SKM-1 (cell line): ENCODE data around the gene GET3.

Source experiments
- DNase-seq: peaks from one replicate; lab custom pipeline; 2025; ENCODE audit not compliant: unreplicated experiment; lab: John Stamatoyannopoulos, UW

GET3 gene

DNA sequence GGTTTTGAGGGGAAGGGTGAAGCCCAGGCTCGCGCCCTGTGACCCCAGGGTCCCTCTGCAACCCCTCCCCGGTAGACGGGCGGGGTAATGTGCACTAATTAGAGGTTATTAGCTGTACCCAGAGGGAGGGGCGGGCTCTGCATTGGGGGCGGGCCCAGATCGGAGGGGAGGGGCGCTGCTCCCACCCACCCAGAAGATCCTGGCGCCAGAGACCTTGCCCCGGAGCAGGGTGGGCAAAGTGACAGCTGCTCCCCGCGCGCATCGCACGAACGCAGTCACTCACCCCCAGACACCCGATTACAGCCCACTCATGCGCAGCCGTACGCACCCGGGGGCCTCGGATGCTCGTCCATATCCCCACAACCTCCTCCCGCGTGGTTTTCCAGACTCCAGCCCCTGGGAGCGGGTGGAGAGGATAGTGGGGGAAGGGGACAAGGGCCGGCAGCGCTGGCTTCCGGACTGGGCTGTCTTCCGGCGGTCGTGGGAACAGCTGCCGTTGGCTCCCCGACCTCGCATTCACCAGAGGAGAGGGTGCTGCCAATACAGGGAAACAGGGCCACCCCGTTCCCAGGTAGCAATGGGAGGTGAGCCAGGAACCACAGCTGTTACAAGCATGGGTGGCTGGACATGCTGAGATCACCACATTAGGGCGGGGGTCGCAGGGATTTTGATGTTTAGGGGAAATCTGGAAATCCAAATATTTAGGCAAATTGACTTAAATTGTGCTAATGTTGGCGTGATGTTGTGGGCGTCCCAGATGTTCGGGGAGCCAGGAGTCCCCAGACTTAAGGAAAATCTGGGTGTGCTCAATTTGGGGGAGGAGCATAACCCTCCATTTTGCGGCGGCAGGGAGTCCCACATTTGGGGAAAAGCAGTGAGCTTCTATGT, 41.0 kb downstream of the GET3 start:
- no peak for DNase-seq

DNA sequence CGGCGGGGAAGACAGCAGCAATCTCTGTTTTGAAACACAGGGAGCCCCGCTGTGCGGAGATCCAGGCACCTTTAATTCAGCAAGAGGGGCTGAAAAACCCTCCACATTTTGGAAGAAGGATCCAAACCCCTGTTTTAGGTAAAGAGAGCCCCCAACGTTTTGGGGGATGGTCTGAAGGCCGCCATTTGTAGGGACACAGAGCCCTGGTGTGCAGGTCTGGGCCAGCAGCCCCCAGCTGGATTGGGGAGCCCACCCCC, 41.5 kb downstream of the GET3 start:
- no peak for DNase-seq

DNA sequence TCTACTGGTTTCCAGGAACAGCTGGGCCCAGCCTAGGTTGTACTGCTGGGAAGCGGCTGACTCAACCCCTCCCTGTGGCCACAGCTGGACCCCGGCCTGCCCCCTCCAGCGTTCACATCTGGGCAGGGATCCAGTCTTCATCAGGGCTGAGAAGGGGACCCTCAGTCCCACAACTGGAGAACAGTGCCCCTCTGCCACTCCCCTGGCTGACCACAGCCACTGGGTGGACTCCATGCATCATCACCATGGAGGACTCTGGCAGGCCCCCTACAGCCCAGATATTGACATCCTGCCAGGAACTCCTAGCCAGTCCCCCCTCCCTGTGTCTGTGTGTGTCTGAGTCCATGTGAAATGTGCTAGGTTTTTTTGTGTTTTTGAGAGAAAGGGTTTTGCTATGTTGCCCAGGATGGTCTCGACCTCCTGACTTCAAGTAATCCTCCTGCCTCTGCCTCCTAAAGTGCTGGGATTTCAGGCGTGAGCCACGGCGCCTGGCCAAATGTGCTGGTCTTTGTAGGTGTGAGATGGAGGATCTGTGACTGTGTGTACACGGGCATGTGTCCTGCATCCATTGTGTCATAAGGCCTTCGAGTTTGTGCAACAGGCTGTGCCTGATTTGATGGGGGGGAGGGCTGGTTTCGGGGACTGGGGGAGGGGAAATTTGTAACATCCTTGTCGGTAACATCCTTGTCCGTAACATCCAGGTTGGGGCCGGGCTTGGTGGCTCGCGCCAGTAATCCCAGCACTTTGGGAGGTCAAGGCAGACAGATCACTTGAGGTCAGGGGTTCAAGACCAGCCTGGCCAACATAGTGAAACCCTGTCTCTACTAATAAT, 42.1 kb downstream of the GET3 start:
- DNase-seq, result no peak

DNA sequence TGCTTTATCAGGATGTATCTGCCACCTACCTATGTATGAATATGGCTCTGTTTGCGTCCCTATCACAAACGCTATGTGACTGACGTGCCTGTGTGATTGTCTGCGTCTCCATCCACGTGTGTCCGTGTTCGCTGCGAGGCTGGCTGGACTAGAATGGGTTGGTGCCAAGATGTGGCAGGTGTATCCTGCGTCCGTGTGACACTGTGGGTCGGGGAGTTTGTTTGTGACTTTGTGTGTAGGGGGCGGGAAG, 44.8 kb downstream of the GET3 start:
- DNase-seq, result no peak

DNA sequence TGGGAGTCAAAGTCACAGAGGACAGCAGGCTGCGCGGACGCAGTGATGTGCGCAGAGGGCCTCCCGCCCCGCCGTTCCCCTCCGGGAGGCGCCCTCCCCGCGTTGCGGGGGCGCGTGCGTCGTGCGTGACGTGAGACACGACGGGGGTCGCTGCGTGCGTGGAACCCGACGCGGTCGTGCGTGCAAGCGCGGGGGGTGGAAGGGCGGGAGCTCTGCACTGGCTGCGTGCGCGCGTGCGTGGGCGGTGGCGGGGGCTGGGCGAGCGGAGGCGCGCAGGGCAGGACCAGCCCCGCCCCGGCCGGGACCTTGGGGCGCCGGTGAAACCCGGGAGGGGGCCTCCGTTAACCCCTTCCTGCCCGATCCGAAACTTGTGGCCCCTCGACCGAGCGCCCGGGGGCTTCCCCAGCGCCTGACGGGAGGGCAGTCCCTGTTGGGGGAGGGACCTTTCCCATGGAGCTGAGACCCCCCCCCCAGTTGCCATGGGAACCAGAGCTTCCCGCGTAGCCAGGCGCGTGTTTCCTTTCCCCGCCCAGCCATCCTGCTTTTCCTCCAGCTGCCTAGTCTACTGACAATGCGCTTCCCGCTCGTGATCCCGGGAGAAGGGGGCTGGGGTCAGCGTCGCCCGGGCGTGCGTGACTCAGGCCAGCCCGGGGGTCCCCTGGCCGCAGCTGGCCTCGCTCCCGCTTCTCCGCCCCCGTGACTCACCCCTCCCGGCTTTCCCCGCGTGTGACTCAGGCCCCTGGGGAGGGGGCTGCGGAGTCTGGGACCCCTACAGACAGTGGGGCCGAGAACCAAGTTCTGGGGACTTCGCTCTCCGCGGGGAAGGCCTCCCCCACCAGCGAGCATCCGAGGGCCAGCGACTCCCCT, 45.4 kb downstream of the GET3 start:
- no peak for DNase-seq

DNA sequence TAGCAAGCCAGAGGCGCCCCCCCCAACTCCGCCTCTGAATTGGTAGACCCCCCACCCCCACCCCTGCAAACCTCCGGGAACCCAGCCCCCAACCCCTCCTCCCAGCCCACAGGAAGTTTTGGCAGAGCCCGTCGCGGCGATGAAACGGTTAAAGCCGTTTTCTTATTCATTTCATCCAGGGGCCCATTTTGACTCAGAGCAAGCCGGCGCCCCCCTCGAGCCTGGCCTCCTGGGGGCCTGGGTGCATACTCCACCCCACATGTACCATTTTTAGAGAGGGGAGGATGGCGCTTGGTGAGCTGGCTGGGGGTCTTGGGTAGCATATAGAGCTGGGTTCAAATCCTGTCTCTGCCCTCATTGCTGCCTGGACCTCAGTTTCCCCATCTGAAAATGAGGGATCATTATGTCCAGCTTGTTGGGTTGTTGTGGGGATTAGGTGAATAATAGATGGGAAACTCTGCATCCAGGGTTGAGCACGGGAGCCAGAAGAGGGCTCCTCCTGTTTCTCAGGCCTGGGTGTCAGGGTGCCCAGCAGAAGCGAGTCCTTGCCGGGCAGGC, 46.1 kb downstream of the GET3 start:
- DNase-seq, result no peak

DNA sequence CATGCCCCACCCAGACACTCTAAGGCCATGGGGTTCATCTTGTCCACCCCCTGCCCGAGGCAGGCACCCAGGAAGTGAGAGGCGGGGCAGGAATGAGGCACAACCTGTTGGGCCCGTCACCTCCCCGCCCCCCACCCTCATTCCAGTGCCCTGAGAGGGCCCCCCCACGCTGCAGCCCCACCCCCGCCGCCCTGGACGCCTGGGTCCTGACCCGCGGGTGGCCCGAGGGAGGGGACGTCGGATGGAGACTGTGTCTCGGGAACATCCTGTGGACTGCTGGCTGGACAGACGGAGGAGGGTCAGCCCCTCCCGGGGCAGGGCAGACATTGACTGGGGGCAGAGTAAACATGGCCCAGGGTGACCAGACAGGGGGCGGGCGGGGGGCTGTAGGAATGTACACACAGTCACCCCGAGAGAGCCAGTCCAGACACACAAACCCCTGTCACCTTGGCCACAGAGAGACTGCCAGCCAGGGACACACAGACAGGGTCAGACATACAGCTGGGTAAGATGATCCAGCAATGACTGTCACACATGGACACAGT, 46.6 kb downstream of the GET3 start:
- no peak for DNase-seq

DNA sequence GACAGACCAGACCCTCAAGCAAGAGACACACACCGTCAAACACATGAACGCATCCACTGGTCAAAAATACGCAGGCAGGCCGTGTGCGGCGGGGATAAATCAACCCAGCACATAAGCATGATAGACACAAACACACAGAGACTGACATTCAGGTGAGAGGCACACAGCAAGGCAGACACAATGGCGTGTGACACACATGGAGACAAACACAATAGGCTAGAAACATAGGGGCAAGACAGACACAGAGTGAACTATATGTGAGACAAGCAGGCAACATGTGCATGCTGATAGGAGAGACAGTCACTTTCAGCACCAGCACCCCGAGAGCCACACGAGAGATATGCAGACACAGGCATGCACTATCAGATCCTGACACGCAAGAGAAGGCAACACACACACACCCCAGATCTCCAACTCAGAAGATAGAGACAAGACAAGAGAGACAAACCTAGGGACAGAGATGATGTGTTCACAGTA, 47.1 kb downstream of the GET3 start:
- DNase-seq, result no peak

DNA sequence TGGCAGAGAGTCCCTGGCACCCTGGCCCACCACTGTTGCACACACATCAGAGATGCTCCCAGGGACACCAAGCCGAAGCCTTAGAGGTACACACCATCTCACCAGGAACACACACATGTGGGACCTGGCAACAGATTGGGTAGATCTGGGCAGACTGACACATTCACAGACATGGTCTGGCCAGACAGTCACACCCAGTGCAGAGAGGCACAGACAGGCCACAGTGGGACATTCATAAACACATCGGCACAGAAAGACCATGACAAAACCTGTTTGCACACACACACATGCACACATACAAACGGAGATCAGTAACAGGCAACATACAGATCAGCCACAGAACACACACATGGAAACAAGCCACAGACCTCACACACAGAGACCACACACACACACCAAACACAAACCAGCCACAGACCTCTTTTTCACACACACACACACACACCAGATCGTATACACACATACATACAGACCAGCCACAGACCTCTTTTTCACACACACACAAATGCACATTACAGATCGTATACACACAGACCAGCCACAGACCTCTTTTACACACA, 47.7 kb downstream of the GET3 start:
- DNase-seq, result no peak

DNA sequence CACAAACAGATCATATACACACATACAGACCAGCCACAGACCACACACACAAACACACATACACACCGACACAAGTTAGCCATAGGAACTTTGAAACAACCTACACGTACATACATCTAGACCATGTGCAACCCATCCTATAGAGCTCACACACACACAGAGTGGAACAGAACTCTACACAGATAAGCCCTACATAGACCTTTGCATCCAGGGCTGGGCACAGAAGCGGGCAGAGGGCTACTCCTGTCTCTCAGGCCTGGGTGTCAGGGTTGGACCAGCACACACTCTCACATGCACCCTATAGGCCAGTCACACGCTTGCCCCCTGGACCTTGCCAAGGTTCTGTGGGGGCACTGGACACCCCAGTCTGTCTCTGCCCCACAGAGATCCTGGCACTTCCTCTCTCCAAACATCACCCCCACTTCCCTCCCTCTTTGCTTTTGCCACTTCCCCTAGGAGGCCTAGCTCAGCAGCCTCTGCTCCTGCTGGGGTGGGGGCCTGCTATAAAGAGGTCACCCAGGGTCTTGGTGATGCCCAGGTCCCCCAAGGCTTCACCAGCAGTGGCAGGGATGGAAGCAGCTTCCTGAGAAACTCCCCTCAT, 48.2 kb downstream of the GET3 start:
- DNase-seq, result peak; percentile 58

DNA sequence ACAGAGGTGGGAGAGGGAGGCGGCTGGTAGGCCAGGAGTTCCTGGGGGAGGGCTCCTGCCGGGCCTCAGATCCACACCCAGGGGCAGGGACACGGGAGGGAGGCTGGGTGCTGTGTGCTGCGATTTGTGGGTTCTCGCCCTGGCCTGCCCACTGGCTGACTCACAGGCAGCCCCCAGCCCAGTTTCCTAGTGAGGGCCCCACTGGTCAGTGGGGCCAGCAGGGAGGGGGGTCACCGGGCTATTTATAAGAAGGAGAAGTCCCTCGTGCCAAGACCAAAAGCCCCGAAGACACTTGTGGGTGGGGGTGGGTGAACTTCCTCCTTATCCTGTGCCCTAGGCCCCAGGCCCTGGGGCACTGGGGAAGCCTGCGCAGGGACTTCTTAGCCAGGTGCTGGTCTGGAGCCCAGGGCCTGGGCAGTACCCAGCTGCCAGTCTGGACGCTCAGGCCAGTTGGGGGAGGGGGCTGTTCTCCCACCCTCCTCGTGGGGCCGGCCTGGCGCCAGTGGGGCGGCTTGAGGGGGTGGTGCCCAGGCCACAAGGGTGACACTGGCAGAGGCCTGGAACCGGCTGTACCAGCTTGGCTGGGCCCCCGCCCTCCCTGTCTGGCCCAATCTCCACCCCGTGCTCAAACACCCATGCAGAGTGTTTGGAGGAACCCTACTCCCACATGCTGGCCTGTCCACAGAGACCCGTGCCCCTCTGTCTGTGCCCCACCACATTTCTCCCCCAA, 49.0 kb downstream of the GET3 start:
- DNase-seq, result peak; percentile 73

DNA sequence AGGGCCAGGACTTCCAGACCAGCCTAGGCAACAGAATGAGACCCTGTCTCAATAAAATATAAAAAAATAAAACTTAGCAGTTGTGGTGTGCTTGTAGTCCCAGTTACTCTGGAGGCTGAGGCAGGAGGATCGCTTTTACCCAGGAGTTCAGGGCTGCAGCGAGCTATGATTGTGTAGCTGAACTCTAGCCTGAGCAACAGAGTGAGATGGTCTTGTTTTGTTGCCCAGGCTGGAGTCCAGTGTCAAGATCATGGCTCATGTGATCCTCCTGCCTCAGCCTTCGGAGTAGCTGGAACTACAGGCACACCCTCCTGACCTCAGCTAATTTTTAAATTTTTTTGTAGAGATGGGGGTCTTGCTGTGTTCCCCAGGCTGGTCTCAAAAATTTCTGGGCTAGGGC, 49.7 kb downstream of the GET3 start:
- no peak for DNase-seq

DNA sequence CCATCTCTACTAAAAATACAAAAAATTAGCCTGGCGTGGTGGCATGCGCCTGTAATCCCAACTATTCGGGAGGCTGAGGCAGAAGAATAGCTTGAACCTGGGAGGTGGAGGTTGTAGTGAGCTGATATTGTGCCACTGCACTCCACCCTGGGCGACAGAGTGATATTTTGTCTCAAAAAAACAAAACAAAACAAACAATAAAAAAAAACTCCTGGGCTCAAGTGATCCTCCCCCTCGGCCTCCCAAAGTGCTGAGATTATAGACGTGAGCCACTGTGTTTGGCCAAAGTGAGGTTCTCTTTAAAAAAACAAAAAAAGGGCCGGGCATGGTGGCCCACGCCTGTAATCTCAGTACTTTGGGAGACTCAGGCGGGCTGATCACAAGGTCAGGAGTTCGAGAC, 50.2 kb downstream of the GET3 start:
- no peak for DNase-seq

DNA sequence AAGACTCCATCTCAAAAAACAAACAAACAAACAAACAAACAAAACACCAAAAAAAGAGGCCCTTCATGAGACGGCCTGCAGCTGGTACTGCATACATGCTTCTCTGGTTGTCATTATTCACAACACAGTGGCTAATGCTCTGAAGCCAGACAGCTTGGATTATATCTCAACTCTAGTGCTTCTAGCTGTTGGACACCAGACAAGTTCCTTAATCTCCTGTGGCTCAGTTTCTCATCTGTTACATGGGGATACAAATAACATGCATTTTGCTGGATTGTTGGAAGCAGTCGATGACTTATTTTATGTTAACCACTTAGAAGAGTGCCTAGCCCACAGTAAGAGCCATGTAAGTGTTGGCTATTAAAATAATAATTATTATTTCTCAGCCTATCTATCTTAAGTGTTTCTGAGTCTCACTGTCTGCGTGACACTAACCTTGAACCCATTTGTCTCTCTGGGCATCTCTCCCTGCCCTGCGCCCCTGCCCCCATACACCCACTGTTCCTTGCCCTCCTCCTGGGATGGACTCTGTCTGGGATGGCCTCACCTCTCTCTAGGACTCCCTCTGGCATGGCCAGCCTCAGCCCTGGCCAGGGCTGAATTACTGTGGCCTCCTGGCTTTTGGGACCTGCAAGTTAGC, 50.9 kb downstream of the GET3 start:
- DNase-seq, result no peak

DNA sequence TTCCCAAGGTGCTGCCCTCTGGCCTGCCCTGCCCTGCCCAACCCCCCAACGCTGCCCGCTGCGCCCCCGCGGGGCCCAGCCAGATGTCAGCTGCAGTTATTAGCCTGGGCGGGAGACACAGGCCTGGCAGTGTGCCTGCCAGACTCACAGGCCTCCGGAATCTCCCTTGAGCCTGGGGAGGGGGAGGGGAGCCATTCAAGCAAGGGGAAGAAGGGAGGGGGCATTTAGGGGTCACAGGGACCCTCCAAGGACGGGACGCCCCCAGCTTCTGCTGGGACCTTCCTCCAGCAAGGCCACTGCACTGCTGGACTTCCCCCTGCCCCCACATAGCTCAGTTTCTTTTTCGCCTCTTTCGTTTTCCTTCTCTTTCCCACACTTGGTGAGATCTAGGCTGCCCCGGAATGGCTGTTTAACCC, 51.4 kb downstream of the GET3 start:
- no peak for DNase-seq

DNA sequence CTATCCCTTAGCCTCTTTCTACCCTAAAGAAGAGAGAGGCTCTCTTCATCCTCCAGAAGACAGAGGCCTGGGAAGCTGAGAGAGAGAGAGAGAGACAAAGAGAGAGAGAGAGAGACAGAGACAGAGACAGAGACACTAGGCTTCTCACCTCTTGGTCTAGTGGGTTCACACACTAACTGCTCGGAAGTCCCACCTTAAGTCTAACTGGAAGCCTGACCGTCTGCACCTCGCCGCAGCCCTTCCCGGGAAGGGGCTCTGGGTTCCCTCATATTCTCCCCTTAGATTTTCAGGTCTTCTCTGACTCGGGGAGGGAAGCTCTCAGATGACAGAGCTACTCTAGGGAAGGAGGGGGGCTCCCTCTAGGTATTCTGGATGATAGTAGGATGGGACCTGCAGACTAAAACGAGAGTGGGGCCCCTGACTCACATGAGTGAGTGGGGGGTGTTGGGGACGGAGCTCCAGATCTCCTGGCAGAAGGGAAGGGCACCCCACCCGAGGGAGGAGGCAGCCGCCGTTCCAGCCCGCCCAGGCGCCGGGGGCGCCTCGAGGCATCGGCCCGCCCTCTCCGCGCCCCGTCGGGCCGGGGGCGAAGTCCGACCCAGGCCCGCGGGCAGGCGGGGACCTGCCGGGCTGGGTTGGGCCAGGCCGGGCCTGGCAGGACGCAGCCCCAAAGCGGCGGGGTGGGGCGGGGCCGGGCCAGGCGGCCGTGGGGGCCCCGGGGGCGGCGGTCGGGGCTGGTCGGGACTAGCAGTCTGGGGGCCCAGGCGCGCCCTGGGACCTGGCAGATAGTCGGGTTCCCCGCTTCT, 52.0 kb downstream of the GET3 start:
- no peak for DNase-seq

DNA sequence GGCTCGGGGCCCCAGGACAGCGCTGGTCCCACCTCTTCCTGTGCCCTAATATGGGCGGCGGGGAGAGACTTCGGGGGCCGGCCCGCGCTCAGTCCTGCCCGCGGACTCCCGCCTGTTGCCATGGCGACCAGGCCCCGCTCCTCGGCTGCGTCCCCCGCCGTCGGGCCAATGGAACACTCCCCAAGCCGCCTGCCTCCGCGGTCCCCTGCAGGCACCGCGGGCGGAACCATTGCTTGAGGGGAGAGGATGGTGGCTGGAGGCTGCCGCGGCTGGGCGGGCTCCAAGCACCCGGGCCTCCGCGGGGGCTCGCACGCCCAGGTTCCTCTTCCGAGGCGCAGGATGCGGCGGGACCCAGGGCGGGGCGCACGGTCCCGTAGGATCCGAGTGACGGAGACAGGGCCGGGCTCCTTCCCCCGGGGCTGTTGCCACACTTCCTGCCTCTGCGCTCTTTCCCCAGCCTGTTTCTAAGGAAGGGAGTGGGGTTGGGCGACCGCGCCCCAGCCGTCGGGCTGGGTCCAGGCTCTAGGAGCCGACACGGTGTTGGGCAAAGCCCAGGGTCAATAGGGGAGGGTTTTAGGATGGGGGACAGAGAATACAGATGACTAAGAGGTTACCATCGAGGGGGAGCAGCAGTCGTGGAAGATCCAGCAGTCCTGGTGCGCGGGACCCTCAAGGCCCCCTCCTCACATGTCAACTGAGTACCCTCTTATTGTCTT, 52.8 kb downstream of the GET3 start:
- peak; percentile 98 for DNase-seq
